Medulla oblongata (tissue), 1 donor: ENCODE measurements around the gene ITPKC.
A peak's percentile ranks its signal among the peaks of the same experiment; 100 is the strongest.

Experiments used
- DNase-seq: peaks from one replicate; pipeline ENCODE4 v3.0.0-alpha.2; 2015; ENCODE audit errors: extremely low spot score

The ITPKC gene

GRCh38 chr19:40690050-40690692, 26.7 kb upstream of the ITPKC start, which contains the start of gene NUMBL:
Gene NUMBL (minus strand): TSS chr19:40690651. CDS start chr19:40690483, 168 bp downstream.
- no peak for DNase-seq

GRCh38 chr19:40690693-40691420, 26.1 kb upstream of the ITPKC start:
- peak; percentile 90 for DNase-seq

GRCh38 chr19:40691421-40692211, 25.3 kb upstream of the ITPKC start:
- no peak for DNase-seq

- no peak for DNase-seq
Measured at GRCh38 chr19:40692212-40692551, 24.7 kb upstream of the ITPKC start.

- no peak for DNase-seq
Measured at GRCh38 chr19:40693150-40693788, 23.6 kb upstream of the ITPKC start.

- DNase-seq, result no peak
Measured at GRCh38 chr19:40693896-40694295, 23.0 kb upstream of the ITPKC start.

GRCh38 chr19:40695881-40696280, 21.0 kb upstream of the ITPKC start:
- no peak for DNase-seq

GRCh38 chr19:40697007-40697406, 19.9 kb upstream of the ITPKC start:
- no peak for DNase-seq

GRCh38 chr19:40700083-40700482, 16.8 kb upstream of the ITPKC start:
- DNase-seq, result no peak

GRCh38 chr19:40701758-40702157, 15.2 kb upstream of the ITPKC start:
- no peak for DNase-seq

- DNase-seq, result no peak
Measured at GRCh38 chr19:40702337-40703012, 14.4 kb upstream of the ITPKC start.

- no peak for DNase-seq
Measured at GRCh38 chr19:40703029-40703755, 13.7 kb upstream of the ITPKC start.

GRCh38 chr19:40704491-40705361, 12.2 kb upstream of the ITPKC start:
- DNase-seq, result no peak

GRCh38 chr19:40705362-40705651, 11.6 kb upstream of the ITPKC start:
- DNase-seq, result no peak

- DNase-seq, result no peak
Measured at GRCh38 chr19:40705950-40706619, 10.8 kb upstream of the ITPKC start.

GRCh38 chr19:40707615-40708014, 9.3 kb upstream of the ITPKC start:
- DNase-seq, result no peak

GRCh38 chr19:40709817-40710216, 7.1 kb upstream of the ITPKC start:
- no peak for DNase-seq

- no peak for DNase-seq
Measured at GRCh38 chr19:40713939-40714338, 3.0 kb upstream of the ITPKC start.

- DNase-seq, result peak; percentile 98
Measured at GRCh38 chr19:40714441-40715299, 2.2 kb upstream of the ITPKC start.
